GM21390 (cell line): ENCODE measurements around the gene GALNT7.
A peak's percentile ranks its signal among the peaks of the same experiment; 100 is the strongest.
"Not testable (repeated sequence)": the region's sequence is repeated elsewhere in the genome, so short reads cannot be mapped to it uniquely, and the experiment has no call there.

Experiments
- ATAC-seq: cut with Tn5 transposase; IDR thresholded peaks from one replicate; pipeline ENCODE4 v1.9.1; 2021; ENCODE audit not compliant: unreplicated experiment

Gene GALNT7

GRCh38 chr4:173194157-173194556, 25.5 kb downstream of the GALNT7 start:
- no peak for ATAC-seq

- no peak for ATAC-seq
These were observed 26.5 kb downstream of the GALNT7 start for GRCh38 chr4:173195109-173195508.

- ATAC-seq = no peak
These were observed 30.9 kb downstream of the GALNT7 start for GRCh38 chr4:173199553-173199952.

GRCh38 chr4:173200103-173200884, 31.7 kb downstream of the GALNT7 start:
- no peak for ATAC-seq

- ATAC-seq = no peak
These were observed 33.8 kb downstream of the GALNT7 start for GRCh38 chr4:173202395-173202794.

- no peak for ATAC-seq
These were observed 37.0 kb downstream of the GALNT7 start for GRCh38 chr4:173205656-173206055.

GRCh38 chr4:173208420-173208819, 39.8 kb downstream of the GALNT7 start:
- no peak for ATAC-seq

GRCh38 chr4:173211222-173211621, 42.6 kb downstream of the GALNT7 start:
- ATAC-seq = no peak

GRCh38 chr4:173211838-173212237, 43.2 kb downstream of the GALNT7 start:
- ATAC-seq = no peak

GRCh38 chr4:173212379-173212778, 43.8 kb downstream of the GALNT7 start:
- ATAC-seq = no peak

- no peak for ATAC-seq
These were observed 44.7 kb downstream of the GALNT7 start for GRCh38 chr4:173213296-173213695.

GRCh38 chr4:173214231-173214630, 45.6 kb downstream of the GALNT7 start:
- no peak for ATAC-seq

- no peak for ATAC-seq
These were observed 46.0 kb downstream of the GALNT7 start for GRCh38 chr4:173214661-173215060.

- ATAC-seq = no peak
These were observed 48.5 kb downstream of the GALNT7 start for GRCh38 chr4:173217075-173217474.

- no peak for ATAC-seq
These were observed 49.1 kb downstream of the GALNT7 start for GRCh38 chr4:173217727-173218126.

- ATAC-seq = no peak
These were observed 50.0 kb downstream of the GALNT7 start for GRCh38 chr4:173218411-173219125.

- ATAC-seq = not testable (repeated sequence)
These were observed 50.5 kb downstream of the GALNT7 start for GRCh38 chr4:173219126-173219437.

GRCh38 chr4:173223743-173224142, 55.1 kb downstream of the GALNT7 start:
- ATAC-seq = no peak

GRCh38 chr4:173226401-173226888, 57.8 kb downstream of the GALNT7 start:
- ATAC-seq = no peak

- no peak for ATAC-seq
These were observed 59.1 kb downstream of the GALNT7 start for GRCh38 chr4:173227756-173228155.

- ATAC-seq = peak; percentile 52
These were observed 61.5 kb downstream of the GALNT7 start for GRCh38 chr4:173230062-173230461.

- ATAC-seq = peak; percentile 71
These were observed 63.3 kb downstream of the GALNT7 start for GRCh38 chr4:173231916-173232315.
